Measurements from ENCODE around the gene CPN2.
A peak's percentile ranks its signal among the peaks of the same experiment; 100 is the strongest.

The CPN2 gene

GRCh38 chr3:194351080-194351672 lies at the start of gene CPN2:
Gene CPN2 (minus strand): TSS chr3:194351328. CDS start chr3:194342702, 8,626 bp downstream.
- DNase-seq = no peak

GRCh38 chr3:194399874-194400411 lies 48.8 kb upstream of the CPN2 start:
- no peak for DNase-seq

- no peak for DNase-seq
Measured at GRCh38 chr3:194399166-194399565, 48.0 kb upstream of the CPN2 start, which contains the start of gene GP5. Gene GP5 (minus strand): TSS chr3:194399266. CDS start chr3:194398282, 984 bp downstream.

- DNase-seq = no peak
Measured at GRCh38 chr3:194397757-194398312, 46.7 kb upstream of the CPN2 start.

GRCh38 chr3:194396859-194397756 lies 46.0 kb upstream of the CPN2 start:
- peak; percentile 29 for DNase-seq

- DNase-seq = no peak
Measured at GRCh38 chr3:194396539-194396858, 45.4 kb upstream of the CPN2 start.

GRCh38 chr3:194395778-194396538 lies 44.8 kb upstream of the CPN2 start:
- no peak for DNase-seq

GRCh38 chr3:194395212-194395611 lies 44.1 kb upstream of the CPN2 start:
- no peak for DNase-seq

GRCh38 chr3:194392576-194392975 lies 41.4 kb upstream of the CPN2 start:
- no peak for DNase-seq

GRCh38 chr3:194390835-194391234 lies 39.7 kb upstream of the CPN2 start:
- DNase-seq = no peak

- no peak for DNase-seq
Measured at GRCh38 chr3:194389269-194389668, 38.1 kb upstream of the CPN2 start.

- DNase-seq = no peak
Measured at GRCh38 chr3:194387926-194388418, 36.8 kb upstream of the CPN2 start.

GRCh38 chr3:194387276-194387675 lies 36.1 kb upstream of the CPN2 start:
- DNase-seq = no peak

- DNase-seq = no peak
Measured at GRCh38 chr3:194386648-194387047, 35.5 kb upstream of the CPN2 start.

GRCh38 chr3:194386066-194386465 lies 34.9 kb upstream of the CPN2 start:
- DNase-seq = no peak

- no peak for DNase-seq
Measured at GRCh38 chr3:194384569-194385001, 33.5 kb upstream of the CPN2 start.

- no peak for DNase-seq
Measured at GRCh38 chr3:194384156-194384555, 33.0 kb upstream of the CPN2 start.

GRCh38 chr3:194383276-194383940 lies 32.3 kb upstream of the CPN2 start:
- DNase-seq = no peak

- DNase-seq = no peak
Measured at GRCh38 chr3:194382892-194383223, 31.7 kb upstream of the CPN2 start.

GRCh38 chr3:194382196-194382891 lies 31.2 kb upstream of the CPN2 start:
- no peak for DNase-seq

GRCh38 chr3:194381460-194381875 lies 30.3 kb upstream of the CPN2 start:
- DNase-seq = no peak

GRCh38 chr3:194380326-194380725 lies 29.2 kb upstream of the CPN2 start:
- no peak for DNase-seq
